SK-N-SH (cell line): ENCODE measurements around the gene CISTR. TPM values are rescaled to one million over a fixed set of nuclear protein-coding genes. Genes with fewer than 3 reads are reported as not detected.

Experiments
- CTCF ChIA-PET: fragments of 300-600, 350-600 bp; formaldehyde crosslinking; extraction: SDS; loops from one replicate; lab custom pipeline; 2021; lab: Yijun Ruan, JAX
- POLR2A ChIA-PET: fragments of 350-600 bp; sonication (Branson Sonifier 250); formaldehyde crosslinking; extraction: SDS; loops from one replicate; lab custom pipeline; 2020; ENCODE audit warnings: antibody characterized with exemption, inconsistent platforms; lab: Yijun Ruan, JAX
- DNase-seq: peaks from one replicate; pipeline ENCODE4 v3.0.0; 2012
- H2AFZ ChIP-seq: fragments of 200-600 bp; sonication (generic); 2 replicates; pipeline ENCODE4 v1.8.1; 2016; ENCODE audit warnings: antibody characterized with exemption, mild to moderate bottlenecking, low read depth
- H3F3A ChIP-seq: fragments of 200-600 bp; sonication (generic); replicated peaks from 2 replicates; pipeline ENCODE3; 2016; ENCODE audit warnings: antibody characterized with exemption, mild to moderate bottlenecking; ENCODE audit not compliant: insufficient read depth
- H3K27ac ChIP-seq, 2 experiments: fragments of 200-500 bp in 1 of 2; fragments of 200-600 bp in 1 of 2; sonication (Bioruptor generic) in 1 of 2; sonication (generic), shearing (Covaris generic) in 1 of 2; 2 replicates each; pipeline versions ENCODE4 v1.5.1 to v1.6.1; 2014 to 2016; ENCODE audit warnings: low read depth in 2 of 2, inconsistent platforms in 1 of 2, low read length in 1 of 2, mild to moderate bottlenecking in 1 of 2, mixed read lengths in 1 of 2
- H3K27me3 ChIP-seq: fragments of 200-600 bp; sonication (generic), shearing (Covaris generic); 2 replicates; pipeline ENCODE4 v1.6.1; 2016; ENCODE audit warnings: mixed run types; ENCODE audit not compliant: insufficient read depth
- H3K36me3 ChIP-seq, 2 experiments: fragments of 200-500 bp in 1 of 2; fragments of 200-600 bp in 1 of 2; sonication (Bioruptor generic) in 1 of 2; sonication (generic) in 1 of 2; replicated peaks in 1 of 2; 2 replicates each; pipeline versions ENCODE3 to v1.5.1; 2014 to 2016; ENCODE audit warnings: low read length in 1 of 2, mild to moderate bottlenecking in 1 of 2; ENCODE audit not compliant: insufficient read depth in 2 of 2, control insufficient read depth in 1 of 2
- H3K4me1 ChIP-seq, 2 experiments: fragments of 200-500 bp in 1 of 2; fragments of 200-600 bp in 1 of 2; sonication (Bioruptor generic) in 1 of 2; sonication (generic), shearing (Covaris generic) in 1 of 2; 2 replicates each; pipeline versions ENCODE4 v1.5.1 to v1.6.1; 2014 to 2016; ENCODE audit warnings: low read depth in 1 of 2, low read length in 1 of 2, mixed run types in 1 of 2; ENCODE audit not compliant: insufficient read depth in 2 of 2, control insufficient read depth in 1 of 2
- H3K4me2 ChIP-seq: fragments of 200-600 bp; sonication (generic), shearing (Covaris generic); 2 replicates; pipeline ENCODE4 v1.6.1; 2017; ENCODE audit warnings: mixed run types
- H3K4me3 ChIP-seq, 2 experiments: fragments of 200-500 bp in 1 of 2; fragments of 200-600 bp in 1 of 2; sonication (Bioruptor generic) in 1 of 2; sonication (generic), shearing (Covaris generic) in 1 of 2; 2 replicates each; pipeline versions ENCODE4 v1.5.1 to v1.8.1; 2014 to 2016; ENCODE audit warnings: low read depth in 2 of 2, inconsistent platforms in 1 of 2, low read length in 1 of 2, mild to moderate bottlenecking in 1 of 2, mixed read lengths in 1 of 2, moderate library complexity in 1 of 2
- H3K79me2 ChIP-seq: fragments of 200-600 bp; sonication (generic); 2 replicates; pipeline ENCODE4 v1.8.1; 2017; ENCODE audit warnings: mild to moderate bottlenecking; ENCODE audit not compliant: insufficient read depth
- H3K9ac ChIP-seq: fragments of 200-600 bp; sonication (generic); 2 replicates; pipeline ENCODE4 v1.6.1; 2017; ENCODE audit warnings: mixed run types
- H3K9me2 ChIP-seq: fragments of 200-600 bp; sonication (generic); 2 replicates; pipeline ENCODE4 v1.6.1; 2017; ENCODE audit warnings: mixed run types
- H3K9me3 ChIP-seq: fragments of 200-600 bp; sonication (generic); 2 replicates; pipeline ENCODE4 v1.6.1; 2017; ENCODE audit warnings: mixed run types, mild to moderate bottlenecking, moderate library complexity
- H4K20me1 ChIP-seq: fragments of 200-600 bp; sonication (generic); 2 replicates; pipeline ENCODE4 v1.6.1; 2017; ENCODE audit warnings: mild to moderate bottlenecking, mixed run types; ENCODE audit not compliant: insufficient read depth
- CTCF ChIP-seq: fragments of 200-600 bp; sonication (generic); IDR thresholded peaks from 2 replicates; pipeline ENCODE4 v1.6.1; 2017; ENCODE audit warnings: antibody characterized with exemption, mild to moderate bottlenecking, moderate library complexity
- ELF1 ChIP-seq: IDR thresholded peaks from 2 replicates; pipeline ENCODE4 v1.4.0; 2012
- EP300 ChIP-seq, 2 experiments: IDR thresholded peaks; 2 replicates each; pipeline versions ENCODE4 v1.4.0 to v1.6.1; 2012; ENCODE audit warnings: borderline replicate concordance in 1 of 2, low read depth in 1 of 2, low read length in 1 of 2
- FOXM1 ChIP-seq: IDR thresholded peaks from 2 replicates; pipeline ENCODE4 v1.4.0; 2012; ENCODE audit warnings: low read depth, mild to moderate bottlenecking
- GABPA ChIP-seq: IDR thresholded peaks from 2 replicates; pipeline ENCODE4 v1.4.0; 2012; ENCODE audit warnings: low read depth, mild to moderate bottlenecking
- MAX ChIP-seq: IDR thresholded peaks from 2 replicates; pipeline ENCODE4 v1.4.0; 2012; ENCODE audit warnings: low read depth
- RAD21 ChIP-seq: IDR thresholded peaks from 2 replicates; pipeline ENCODE4 v1.6.1; 2012; ENCODE audit warnings: mild to moderate bottlenecking, low read length
- RCOR1 ChIP-seq: fragments of 150-350 bp; IDR thresholded peaks from 2 replicates; pipeline ENCODE4 v1.6.1; 2017; ENCODE audit warnings: antibody characterized with exemption, low read length
- USF2 ChIP-seq: fragments of 150-350 bp; IDR thresholded peaks from 2 replicates; pipeline ENCODE4 v1.6.1; 2017; ENCODE audit warnings: antibody characterized with exemption, low read length, low read depth, borderline replicate concordance
- WGBS: methylation state at CpG from one replicate; pipeline ENCODE4 v1.1.6; 2017; ENCODE audit warnings: low lambda C conversion rate; 5-methylcytosine and 5-hydroxymethylcytosine counted together
- polyA plus RNA-seq, 3 experiments: library from polyadenylated mRNA; depleted of rRNA; stranded (reverse); fragments of >200 nt; gene quantifications; 2 replicates each; pipeline ENCODE4 v1.2.3, GENCODE V29; 2012

CISTR gene
- polyA plus RNA-seq, 1 of the 3 experiments (the other 2 are of a cell fraction): not detected

- POLR2A ChIA-PET: no interaction called here
- Histone ChIP-seq H3K4me1 (peaks cover 0 to 7% of the 10 kb centered on the region in 2 experiments; a peak in 2 of 4 replicates), H3K9me3 (no peaks in the 10 kb centered on the region), H3K4me2 (no peak overlapping the region), H3K9ac (no peak overlapping the region), H3K27me3 (peaks cover 53% of the 10 kb centered on the region), H3K36me3 (no peaks in the 10 kb centered on the region), H4K20me1 (no peaks in the 10 kb centered on the region), H3K4me3 (no peak overlapping the region), H3K27ac (no peak overlapping the region), H3K9me2 (no peaks in the 10 kb centered on the region), H3K79me2 (no peaks in the 10 kb centered on the region), H2AFZ (no peak overlapping the region), H3F3A (peaks cover 9% of the 10 kb centered on the region)
- TF ChIP-seq USF2: no peak
- TF ChIP-seq ELF1: no peak
- DNase-seq: no peak
- WGBS: 6% methylated on average over 3 of the region's 3 CpGs
- CTCF ChIA-PET: interaction anchor here (1.0 to 2.3 kb wide), 3 partner anchors 9 to 15 kb away, joined by 3 to 10 read pairs (median 4); partner anchors contain the start of gene CISTR
Observed at GRCh38 chr12:53766881-53767280, 15.1 kb upstream of the CISTR start.

- Histone ChIP-seq H3K9ac (no peak overlapping the region), H3K36me3 (no peaks in the 10 kb centered on the region), H3K79me2 (no peaks in the 10 kb centered on the region), H3K4me2 (no peak overlapping the region), H3K9me2 (no peaks in the 10 kb centered on the region), H3K27me3 (peaks cover 62% of the 10 kb centered on the region), H2AFZ (no peak overlapping the region), H3K9me3 (no peaks in the 10 kb centered on the region), H3K4me3 (no peak overlapping the region), H4K20me1 (no peaks in the 10 kb centered on the region), H3F3A (peaks cover 9% of the 10 kb centered on the region), H3K4me1 (peaks cover 0 to 7% of the 10 kb centered on the region in 2 experiments; a peak in 2 of 4 replicates), H3K27ac (no peak overlapping the region)
- CTCF ChIA-PET: interaction anchor here (0.9 to 2.7 kb wide), 9 partner anchors 9 to 64 kb away, joined by 3 to 16 read pairs (median 4); partner anchors contain the start of gene CISTR
- no peak for DNase-seq
- 2% methylated on average over 2 of the region's 2 CpGs for WGBS
- TF ChIP-seq RCOR1: no peak
- no peak for TF ChIP-seq MAX
- TF ChIP-seq CTCF: no peak
- no peak for TF ChIP-seq EP300 (IDR thresholded peaks at IDR 0.05; ENCODE audit: borderline replicate concordance in 1 of 2, low read depth in 1 of 2, low read length in 1 of 2)
- no peak for TF ChIP-seq RAD21
- no peak for TF ChIP-seq FOXM1
- TF ChIP-seq GABPA: no peak
- POLR2A ChIA-PET: no interaction called here
Observed at GRCh38 chr12:53765891-53766290, 14.1 kb upstream of the CISTR start.
